Peyer's patch (tissue), 4 donors: ENCODE data around the gene PDE1C. TPM values are rescaled to one million over a fixed set of nuclear protein-coding genes. Genes with fewer than 3 reads are reported as not detected.

Source experiments
- DNase-seq, 3 donors: peaks; one replicate each; pipeline ENCODE4 v3.0.0-alpha.2; 2017 to 2019
- H3K27ac ChIP-seq, 4 donors: fragments of 200-600 bp; sonication (generic); one replicate each; pipeline ENCODE4 v1.5.1; 2016 to 2019
- H3K27me3 ChIP-seq, 2 donors: fragments of 200-600 bp; sonication (generic); one replicate each; pipeline ENCODE4 v1.5.1; 2019
- H3K36me3 ChIP-seq, 3 donors: fragments of 200-600 bp; sonication (generic); one replicate each; pipeline ENCODE4 v1.5.1; 2016 to 2019
- H3K4me1 ChIP-seq, 4 donors: fragments of 200-600 bp; sonication (generic); one replicate each; pipeline ENCODE4 v1.5.1; 2016 to 2019
- H3K4me3 ChIP-seq, 4 donors: fragments of 200-600 bp; sonication (generic); 1 replicate in 3 of 4; 2 replicates in 1 of 4; pipeline ENCODE4 v1.5.1; 2016 to 2019; ENCODE audit warnings: mild to moderate bottlenecking in 1 of 4
- H3K9me3 ChIP-seq, 4 donors: fragments of 200-600 bp; sonication (generic); one replicate each; pipeline ENCODE4 v1.5.1; 2016 to 2019; ENCODE audit warnings: mild to moderate bottlenecking in 1 of 4
- CTCF ChIP-seq, 6 experiments: fragments of 450-650 bp in 4 of 6; fragments of 200-600 bp in 2 of 6; sonication (generic) in 1 of 6; IDR thresholded peaks; one replicate each; pipeline ENCODE4 v1.5.1; 2017 to 2019; ENCODE audit warnings: antibody characterized with exemption in 6 of 6, mild to moderate bottlenecking in 3 of 6, moderate library complexity in 1 of 6
- POLR2A ChIP-seq, 2 donors: fragments of 450-650 bp; IDR thresholded peaks; one replicate each; pipeline ENCODE4 v1.5.1; 2017; ENCODE audit warnings: antibody characterized with exemption in 2 of 2, mild to moderate bottlenecking in 2 of 2, moderate library complexity in 2 of 2
- total RNA-seq, 4 donors: library from RNA; depleted of rRNA; stranded (reverse); fragments of >200 nt; gene quantifications; one replicate each; pipeline ENCODE4 v1.1.0, GENCODE V29; 2016

Gene PDE1C
- total RNA-seq, 4 donors from 2014 or later: 2.5 to 15.7 (median 3.3) TPM

DNA sequence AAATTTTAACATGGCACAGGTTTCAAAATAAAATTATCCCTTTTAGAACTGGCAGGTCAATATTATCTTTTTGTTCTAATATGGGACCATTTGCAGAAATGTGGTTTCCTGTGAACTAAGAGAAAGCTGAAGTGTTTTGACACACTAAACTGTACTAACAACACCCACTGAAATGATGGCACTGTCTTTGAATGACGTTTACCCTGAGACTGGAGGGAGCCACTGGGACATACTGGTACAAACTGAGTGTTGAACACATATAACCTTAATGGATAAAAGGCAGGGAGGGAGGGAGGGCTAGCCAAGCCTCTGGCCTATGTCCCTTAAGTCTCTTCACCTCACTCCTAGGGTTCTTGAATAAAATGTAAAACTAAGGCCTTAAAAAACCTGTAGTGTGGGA is 95.9 kb downstream of the PDE1C start:
- DNase-seq: no peak
- Histone ChIP-seq H3K27me3 (no peaks in the 10 kb centered on the region), H3K36me3 (no peaks in the 10 kb centered on the region), H3K4me3 (no peak overlapping the region), H3K9me3 (no peaks in the 10 kb centered on the region), H3K27ac (no peak overlapping the region), H3K4me1 (no peaks in the 10 kb centered on the region)
- TF ChIP-seq CTCF (IDR thresholded peaks at IDR 0.05) (no peak), POLR2A (IDR thresholded peaks at IDR 0.05) (no peak)

- no peak for DNase-seq
- H3K4me3 ChIP-seq: no peak overlapping the region
- no peaks in the 10 kb centered on the region for H3K4me1 ChIP-seq
- no peak overlapping the region for H3K27ac ChIP-seq
- H3K9me3 ChIP-seq: no peaks in the 10 kb centered on the region
- no peaks in the 10 kb centered on the region for H3K36me3 ChIP-seq
- no peak for TF ChIP-seq POLR2A (IDR thresholded peaks at IDR 0.05)
- TF ChIP-seq CTCF (IDR thresholded peaks at IDR 0.05): no peak
- no peaks in the 10 kb centered on the region for H3K27me3 ChIP-seq
Observed at GRCh38 chr7:31971049-31971667, 99.0 kb downstream of the PDE1C start.

DNA sequence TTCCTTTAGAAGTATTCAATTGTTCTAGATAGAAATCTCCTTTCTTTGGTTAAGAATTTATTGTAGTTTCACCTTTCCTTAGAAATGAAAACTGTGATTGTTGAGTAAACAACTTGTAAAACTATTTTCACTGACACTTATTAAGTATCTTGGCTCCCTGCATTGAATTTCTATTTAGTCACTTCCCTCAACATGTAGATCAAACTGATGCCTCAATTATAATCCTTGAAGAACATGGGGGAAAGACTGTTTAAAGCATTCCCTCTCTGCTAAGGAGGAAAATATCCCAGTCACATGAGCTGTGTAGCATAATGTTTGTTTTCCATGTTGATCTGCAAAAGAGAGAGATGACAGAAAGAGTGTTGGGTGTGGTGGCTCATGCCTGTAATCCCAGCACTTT is 99.7 kb downstream of the PDE1C start:
- no peak overlapping the region for H3K4me3 ChIP-seq
- H3K9me3 ChIP-seq: no peaks in the 10 kb centered on the region
- no peaks in the 10 kb centered on the region for H3K36me3 ChIP-seq
- no peaks in the 10 kb centered on the region for H3K4me1 ChIP-seq
- H3K27ac ChIP-seq: no peak overlapping the region
- TF ChIP-seq POLR2A (IDR thresholded peaks at IDR 0.05) (no peak), CTCF (IDR thresholded peaks at IDR 0.05) (no peak)
- H3K27me3 ChIP-seq: no peaks in the 10 kb centered on the region
- no peak for DNase-seq

DNA sequence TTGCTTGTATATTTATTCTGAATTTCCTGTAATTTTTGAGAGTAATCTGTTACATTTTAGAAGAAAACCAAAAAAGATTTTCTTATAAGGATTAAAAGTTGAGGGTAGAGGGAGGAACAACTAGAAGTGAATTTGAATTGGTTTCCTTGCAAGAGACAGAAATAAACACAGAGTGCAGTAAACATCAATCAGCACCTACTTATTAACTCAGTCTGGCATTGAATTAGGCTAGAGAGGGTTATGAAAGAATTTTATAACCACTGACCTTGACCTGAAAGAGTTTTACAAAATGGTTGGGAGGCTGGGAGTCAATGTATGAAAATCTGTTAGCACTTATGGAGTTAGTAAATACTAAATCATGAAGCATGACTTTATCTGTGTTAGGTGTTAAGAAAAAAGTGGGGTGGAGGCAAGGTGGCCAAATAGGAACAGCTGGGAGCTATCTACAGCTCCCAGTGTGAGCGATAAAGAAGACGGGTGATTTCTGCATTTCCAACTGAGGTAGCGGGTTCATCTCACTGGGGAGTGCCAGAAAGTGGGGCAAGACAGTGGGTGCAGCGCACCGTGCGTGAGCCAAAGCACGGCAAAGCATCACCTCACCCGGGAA is 106.5 kb downstream of the PDE1C start:
- TF ChIP-seq POLR2A (IDR thresholded peaks at IDR 0.05) (no peak), CTCF (IDR thresholded peaks at IDR 0.05) (no peak)
- DNase-seq: no peak
- Histone ChIP-seq H3K36me3 (no peaks in the 10 kb centered on the region), H3K27me3 (no peaks in the 10 kb centered on the region), H3K9me3 (no peaks in the 10 kb centered on the region), H3K27ac (no peak overlapping the region), H3K4me3 (no peak overlapping the region), H3K4me1 (no peaks in the 10 kb centered on the region)

- H3K27ac ChIP-seq: no peak overlapping the region
- no peaks in the 10 kb centered on the region for H3K27me3 ChIP-seq
- TF ChIP-seq POLR2A (IDR thresholded peaks at IDR 0.05) (no peak), CTCF (IDR thresholded peaks at IDR 0.05) (no peak)
- no peaks in the 10 kb centered on the region for H3K36me3 ChIP-seq
- DNase-seq: no peak
- H3K9me3 ChIP-seq: no peaks in the 10 kb centered on the region
- H3K4me1 ChIP-seq: no peaks in the 10 kb centered on the region
- H3K4me3 ChIP-seq: no peak overlapping the region
Observed at GRCh38 chr7:31962246-31962645, 108.0 kb downstream of the PDE1C start.
